Measurements from ENCODE around the gene GNL1. TPM values are rescaled to one million over a fixed set of nuclear protein-coding genes. Genes with fewer than 3 reads are reported as not detected.
"Not testable (repeated sequence)": the region's sequence is repeated elsewhere in the genome, so short reads cannot be mapped to it uniquely, and the experiment has no call there.

Gene GNL1
- total RNA-seq, 6 experiments from 2014 or later, result 56.9 to 65.6 (median 61.9) TPM

- H3K9me3 Mint-ChIP-seq, result no peaks in the 10 kb centered on the region
- peaks cover 12% of the 10 kb centered on the region for H3K27me3 Mint-ChIP-seq (ENCODE audit: insufficient read depth)
- H3K27ac Mint-ChIP-seq, result peak overlapping the region; percentile 37; the same call in 1 of the 2 replicates
- no peak overlapping the region for H3K4me3 Mint-ChIP-seq
- no peaks in the 10 kb centered on the region for H3K4me1 Mint-ChIP-seq (ENCODE audit: low read depth)
- no peak for TF ChIP-seq CTCF (IDR thresholded peaks at IDR 0.05)
- peaks cover 31% of the 10 kb centered on the region for H3K36me3 Mint-ChIP-seq (ENCODE audit: low read depth)
- no peak for DNase-seq
Observed at GRCh38 chr6:30599625-30600324, 43.5 kb upstream of the GNL1 start.

- no peak overlapping the region; the same call in 1 of the 2 replicates for H3K27ac Mint-ChIP-seq
Observed at GRCh38 chr6:30598912-30599624, 42.8 kb upstream of the GNL1 start.

GRCh38 chr6:30597315-30598144 is 41.2 kb upstream of the GNL1 start:
- DNase-seq, result peak; percentile 85
- H3K4me3 Mint-ChIP-seq, result peak overlapping the region; percentile 6; the same call in 1 of the 2 replicates
- peaks cover 13% of the 10 kb centered on the region for H3K36me3 Mint-ChIP-seq (ENCODE audit: low read depth)

More at GRCh38 chr6:30598912-30599624, 42.8 kb upstream of the GNL1 start:
- peaks cover 26% of the 10 kb centered on the region for H3K36me3 Mint-ChIP-seq (ENCODE audit: low read depth)
- no peaks in the 10 kb centered on the region for H3K9me3 Mint-ChIP-seq
- no peaks in the 10 kb centered on the region for H3K4me1 Mint-ChIP-seq (ENCODE audit: low read depth)
- no peak for DNase-seq
- TF ChIP-seq CTCF (IDR thresholded peaks at IDR 0.05), result no peak
- H3K4me3 Mint-ChIP-seq, result no peak overlapping the region
- H3K27me3 Mint-ChIP-seq (ENCODE audit: insufficient read depth), result peaks cover 12% of the 10 kb centered on the region

GRCh38 chr6:30592287-30592686 is 36.0 kb upstream of the GNL1 start:
- H3K4me3 Mint-ChIP-seq, result no peak overlapping the region
- H3K27ac Mint-ChIP-seq, result no peak overlapping the region
- H3K9me3 Mint-ChIP-seq, result no peaks in the 10 kb centered on the region
- H3K27me3 Mint-ChIP-seq (ENCODE audit: insufficient read depth), result peaks cover 9% of the 10 kb centered on the region
- H3K4me1 Mint-ChIP-seq (ENCODE audit: low read depth), result peaks cover 14% of the 10 kb centered on the region
- no peak for TF ChIP-seq CTCF (IDR thresholded peaks at IDR 0.05)
- H3K36me3 Mint-ChIP-seq (ENCODE audit: low read depth), result peaks cover 33% of the 10 kb centered on the region
- DNase-seq, result no peak

More at GRCh38 chr6:30597315-30598144, 41.2 kb upstream of the GNL1 start:
- Mint-ChIP-seq H3K27ac (peak overlapping the region; percentile 60), H3K27me3 (ENCODE audit: insufficient read depth) (peaks cover 12% of the 10 kb centered on the region)
- not testable (repeated sequence) for H3K9me3 Mint-ChIP-seq; H3K4me1 Mint-ChIP-seq (ENCODE audit: low read depth)
- peak; percentile 88 for TF ChIP-seq CTCF (IDR thresholded peaks at IDR 0.05)

- Mint-ChIP-seq H3K27ac (peak overlapping the region; percentile 58), H3K36me3 (ENCODE audit: low read depth) (peaks cover 42% of the 10 kb centered on the region)
- no peak for DNase-seq
Observed at GRCh38 chr6:30591008-30591407, 34.7 kb upstream of the GNL1 start.

More at GRCh38 chr6:30591008-30591407, 34.7 kb upstream of the GNL1 start:
- Mint-ChIP-seq H3K27me3 (ENCODE audit: insufficient read depth) (peaks cover 6% of the 10 kb centered on the region), H3K4me1 (ENCODE audit: low read depth) (peaks cover 14% of the 10 kb centered on the region), H3K4me3 (no peak overlapping the region), H3K9me3 (no peaks in the 10 kb centered on the region)
- no peak for TF ChIP-seq CTCF (IDR thresholded peaks at IDR 0.05)
